Measurements from ENCODE around the gene PSMD1. TPM values are rescaled to one million over a fixed set of nuclear protein-coding genes. Genes with fewer than 3 reads are reported as not detected.

Gene PSMD1
- polyA plus RNA-seq, 1 donor from 2014 or later, result 83.8 TPM

DNA sequence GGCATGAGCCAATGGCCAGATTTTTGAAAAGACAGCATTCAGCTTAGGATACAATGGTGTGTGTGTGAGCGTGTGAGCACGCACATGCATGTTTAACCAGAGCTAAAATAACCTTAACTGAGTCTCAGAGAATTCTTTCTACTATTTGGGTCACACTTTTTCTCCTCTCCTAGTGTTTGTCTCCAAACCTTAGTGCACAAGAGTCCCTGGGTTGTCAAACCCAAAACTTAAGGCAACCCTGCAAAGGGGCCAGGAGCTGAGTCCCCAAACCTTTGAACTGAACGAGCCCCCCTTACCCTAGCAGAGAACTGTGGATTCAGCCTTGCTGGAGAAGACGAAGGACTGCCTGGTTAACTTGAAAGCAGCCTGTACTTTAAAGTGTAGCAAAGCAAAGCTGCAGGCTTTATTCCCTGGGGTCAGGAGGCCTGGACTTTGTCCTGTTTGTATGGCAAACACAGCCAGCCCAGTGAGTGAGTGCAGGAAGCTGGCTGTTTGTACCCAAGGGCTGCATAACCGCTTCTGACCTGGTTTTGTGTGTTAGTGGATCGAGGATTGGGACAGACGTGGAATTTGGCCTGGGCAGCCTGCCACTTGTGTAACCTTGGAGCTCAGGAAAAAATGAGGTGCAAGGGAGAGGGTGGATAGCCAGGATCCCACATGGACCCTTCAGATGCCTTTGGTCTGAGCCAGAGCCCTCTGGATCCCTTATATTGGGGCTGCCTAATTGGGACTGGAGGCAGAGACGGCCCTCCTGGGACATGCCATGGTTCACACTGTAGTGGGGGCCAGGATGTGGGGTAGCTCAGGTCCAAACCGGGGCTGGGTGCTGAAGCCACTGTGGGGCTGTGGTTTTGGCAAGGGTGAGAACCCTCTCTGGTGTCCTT, 6.4 kb upstream of the PSMD1 start:
- TF ChIP-seq, protein P1, sequence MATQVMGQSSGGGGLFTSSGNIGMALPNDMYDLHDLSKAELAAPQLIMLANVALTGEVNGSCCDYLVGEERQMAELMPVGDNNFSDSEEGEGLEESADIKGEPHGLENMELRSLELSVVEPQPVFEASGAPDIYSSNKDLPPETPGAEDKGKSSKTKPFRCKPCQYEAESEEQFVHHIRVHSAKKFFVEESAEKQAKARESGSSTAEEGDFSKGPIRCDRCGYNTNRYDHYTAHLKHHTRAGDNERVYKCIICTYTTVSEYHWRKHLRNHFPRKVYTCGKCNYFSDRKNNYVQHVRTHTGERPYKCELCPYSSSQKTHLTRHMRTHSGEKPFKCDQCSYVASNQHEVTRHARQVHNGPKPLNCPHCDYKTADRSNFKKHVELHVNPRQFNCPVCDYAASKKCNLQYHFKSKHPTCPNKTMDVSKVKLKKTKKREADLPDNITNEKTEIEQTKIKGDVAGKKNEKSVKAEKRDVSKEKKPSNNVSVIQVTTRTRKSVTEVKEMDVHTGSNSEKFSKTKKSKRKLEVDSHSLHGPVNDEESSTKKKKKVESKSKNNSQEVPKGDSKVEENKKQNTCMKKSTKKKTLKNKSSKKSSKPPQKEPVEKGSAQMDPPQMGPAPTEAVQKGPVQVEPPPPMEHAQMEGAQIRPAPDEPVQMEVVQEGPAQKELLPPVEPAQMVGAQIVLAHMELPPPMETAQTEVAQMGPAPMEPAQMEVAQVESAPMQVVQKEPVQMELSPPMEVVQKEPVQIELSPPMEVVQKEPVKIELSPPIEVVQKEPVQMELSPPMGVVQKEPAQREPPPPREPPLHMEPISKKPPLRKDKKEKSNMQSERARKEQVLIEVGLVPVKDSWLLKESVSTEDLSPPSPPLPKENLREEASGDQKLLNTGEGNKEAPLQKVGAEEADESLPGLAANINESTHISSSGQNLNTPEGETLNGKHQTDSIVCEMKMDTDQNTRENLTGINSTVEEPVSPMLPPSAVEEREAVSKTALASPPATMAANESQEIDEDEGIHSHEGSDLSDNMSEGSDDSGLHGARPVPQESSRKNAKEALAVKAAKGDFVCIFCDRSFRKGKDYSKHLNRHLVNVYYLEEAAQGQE (IDR thresholded peaks at IDR 0.05; ENCODE audit: borderline replicate concordance), result no peak
- TF ChIP-seq, protein P2, sequence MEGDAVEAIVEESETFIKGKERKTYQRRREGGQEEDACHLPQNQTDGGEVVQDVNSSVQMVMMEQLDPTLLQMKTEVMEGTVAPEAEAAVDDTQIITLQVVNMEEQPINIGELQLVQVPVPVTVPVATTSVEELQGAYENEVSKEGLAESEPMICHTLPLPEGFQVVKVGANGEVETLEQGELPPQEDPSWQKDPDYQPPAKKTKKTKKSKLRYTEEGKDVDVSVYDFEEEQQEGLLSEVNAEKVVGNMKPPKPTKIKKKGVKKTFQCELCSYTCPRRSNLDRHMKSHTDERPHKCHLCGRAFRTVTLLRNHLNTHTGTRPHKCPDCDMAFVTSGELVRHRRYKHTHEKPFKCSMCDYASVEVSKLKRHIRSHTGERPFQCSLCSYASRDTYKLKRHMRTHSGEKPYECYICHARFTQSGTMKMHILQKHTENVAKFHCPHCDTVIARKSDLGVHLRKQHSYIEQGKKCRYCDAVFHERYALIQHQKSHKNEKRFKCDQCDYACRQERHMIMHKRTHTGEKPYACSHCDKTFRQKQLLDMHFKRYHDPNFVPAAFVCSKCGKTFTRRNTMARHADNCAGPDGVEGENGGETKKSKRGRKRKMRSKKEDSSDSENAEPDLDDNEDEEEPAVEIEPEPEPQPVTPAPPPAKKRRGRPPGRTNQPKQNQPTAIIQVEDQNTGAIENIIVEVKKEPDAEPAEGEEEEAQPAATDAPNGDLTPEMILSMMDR (IDR thresholded peaks at IDR 0.05; ENCODE audit: poor library complexity, severe bottlenecking), result no peak
- TF ChIP-seq MXI1 (conservative IDR thresholded peaks at IDR 0.05; ENCODE audit: poor library complexity, severe bottlenecking), result no peak
- no peak for TF ChIP-seq EP300 (conservative IDR thresholded peaks at IDR 0.05; ENCODE audit: poor library complexity, severe bottlenecking)
- no peak for TF ChIP-seq RAD21 (conservative IDR thresholded peaks at IDR 0.05)
- TF ChIP-seq TAF1 (IDR thresholded peaks at IDR 0.05; ENCODE audit: low read depth), result no peak
- no peak for TF ChIP-seq EZH2 (IDR thresholded peaks at IDR 0.05; ENCODE audit: borderline replicate concordance, insufficient read depth, low read length, poor library complexity, severe bottlenecking)
- TF ChIP-seq SMC3 (conservative IDR thresholded peaks at IDR 0.05; ENCODE audit: poor library complexity), result no peak
- no peak for TF ChIP-seq POLR2AphosphoS5 (IDR thresholded peaks at IDR 0.05)
- no peak overlapping the region for H3K27ac ChIP-seq (ENCODE audit: low read length)
- H3K9ac ChIP-seq (ENCODE audit: low read length), result no peak overlapping the region
- H3K79me2 ChIP-seq (replicated peaks; ENCODE audit: insufficient read depth, low read length), result no peaks in the 10 kb centered on the region
- no peaks in the 10 kb centered on the region for H3K36me3 ChIP-seq (ENCODE audit: insufficient read depth, low read length)
- H3F3A ChIP-seq (ENCODE audit: insufficient read depth, low read length, poor library complexity, severe bottlenecking), result no peaks in the 10 kb centered on the region
- no peaks in the 10 kb centered on the region for H4K20me1 ChIP-seq (ENCODE audit: insufficient read depth)
- H3K4me2 ChIP-seq (ENCODE audit: low read length), result no peak overlapping the region
- no peak overlapping the region for H2AFZ ChIP-seq (ENCODE audit: low read depth, low read length)
- H3K9me2 ChIP-seq (ENCODE audit: insufficient read depth, low read length), result no peaks in the 10 kb centered on the region
- no peaks in the 10 kb centered on the region for H3K9me3 ChIP-seq (ENCODE audit: low read length)
- no peaks in the 10 kb centered on the region for H3K27me3 ChIP-seq (ENCODE audit: insufficient read depth, low read depth, low read length)
- H3K4me3 ChIP-seq (ENCODE audit: low read length), result no peak overlapping the region

DNA sequence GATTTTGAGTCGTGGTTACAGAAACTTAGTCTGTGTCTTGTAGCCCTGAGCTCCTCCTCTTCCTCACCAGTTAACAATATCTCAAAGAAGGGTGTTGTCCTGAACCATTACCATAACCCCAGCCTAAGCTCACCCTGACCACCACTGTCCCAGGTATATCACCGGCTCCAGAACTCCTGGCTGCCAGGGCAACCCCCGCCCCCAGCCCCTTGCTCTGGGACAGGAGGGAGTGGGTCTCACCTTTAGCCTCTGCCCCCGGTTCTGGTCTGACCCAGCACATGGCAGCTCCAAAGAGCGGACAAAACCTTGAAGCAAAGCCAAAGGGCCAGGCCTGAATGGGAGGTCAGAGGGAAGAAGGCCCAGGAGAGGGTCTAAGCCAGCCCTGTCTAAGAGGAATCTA, 5.6 kb upstream of the PSMD1 start:
- Histone ChIP-seq H3K9me3 (ENCODE audit: low read length) (no peaks in the 10 kb centered on the region), H3K27ac (ENCODE audit: low read length) (no peak overlapping the region), H3K27me3 (ENCODE audit: insufficient read depth, low read depth, low read length) (no peaks in the 10 kb centered on the region), H4K20me1 (ENCODE audit: insufficient read depth) (no peaks in the 10 kb centered on the region), H3K4me3 (ENCODE audit: low read length) (no peak overlapping the region), H3K4me2 (ENCODE audit: low read length) (no peak overlapping the region), H2AFZ (ENCODE audit: low read depth, low read length) (no peak overlapping the region), H3K79me2 (replicated peaks; ENCODE audit: insufficient read depth, low read length) (no peaks in the 10 kb centered on the region), H3K9me2 (ENCODE audit: insufficient read depth, low read length) (no peaks in the 10 kb centered on the region), H3F3A (ENCODE audit: insufficient read depth, low read length, poor library complexity, severe bottlenecking) (no peaks in the 10 kb centered on the region), H3K36me3 (ENCODE audit: insufficient read depth, low read length) (no peaks in the 10 kb centered on the region), H3K9ac (ENCODE audit: low read length) (no peak overlapping the region)
- TF ChIP-seq RAD21 (conservative IDR thresholded peaks at IDR 0.05) (no peak), TAF1 (IDR thresholded peaks at IDR 0.05; ENCODE audit: low read depth) (no peak), SMC3 (conservative IDR thresholded peaks at IDR 0.05; ENCODE audit: poor library complexity) (no peak), EP300 (conservative IDR thresholded peaks at IDR 0.05; ENCODE audit: poor library complexity, severe bottlenecking) (no peak), EZH2 (IDR thresholded peaks at IDR 0.05; ENCODE audit: borderline replicate concordance, insufficient read depth, low read length, poor library complexity, severe bottlenecking) (no peak), MXI1 (conservative IDR thresholded peaks at IDR 0.05; ENCODE audit: poor library complexity, severe bottlenecking) (no peak), POLR2AphosphoS5 (IDR thresholded peaks at IDR 0.05) (no peak)
- TF ChIP-seq, protein P1 (IDR thresholded peaks at IDR 0.05; ENCODE audit: borderline replicate concordance), result no peak
- TF ChIP-seq, protein P2 (IDR thresholded peaks at IDR 0.05; ENCODE audit: poor library complexity, severe bottlenecking), result no peak
